SKM-1 (cell line): ENCODE results near the gene APOL5.
"Not testable (repeated sequence)": the region's sequence is repeated elsewhere in the genome, so short reads cannot be mapped to it uniquely, and the experiment has no call there.

Source experiments
- DNase-seq: peaks from one replicate; lab custom pipeline; 2025; ENCODE audit not compliant: unreplicated experiment; lab: John Stamatoyannopoulos, UW

APOL5 gene

DNA sequence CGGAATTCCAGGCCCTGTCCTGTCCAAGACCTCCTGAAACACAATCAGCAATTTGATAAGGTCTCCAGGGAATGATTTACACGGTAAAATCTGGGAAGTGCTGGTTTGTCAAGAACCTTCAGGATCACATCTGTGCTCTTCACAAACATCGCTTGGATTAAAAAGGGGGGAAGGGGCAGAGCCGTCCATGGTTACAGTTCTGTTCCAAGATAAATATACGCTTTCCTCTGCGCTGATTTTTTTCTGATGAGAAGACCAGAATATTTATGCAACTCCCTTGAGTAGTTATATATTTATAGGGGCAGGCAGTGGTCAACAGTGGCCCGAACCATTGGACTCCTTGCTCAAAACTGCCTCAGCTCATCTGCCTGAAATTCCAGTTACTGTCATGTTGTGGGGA, 9.2 kb upstream of the APOL5 start:
- DNase-seq, result no peak

DNA sequence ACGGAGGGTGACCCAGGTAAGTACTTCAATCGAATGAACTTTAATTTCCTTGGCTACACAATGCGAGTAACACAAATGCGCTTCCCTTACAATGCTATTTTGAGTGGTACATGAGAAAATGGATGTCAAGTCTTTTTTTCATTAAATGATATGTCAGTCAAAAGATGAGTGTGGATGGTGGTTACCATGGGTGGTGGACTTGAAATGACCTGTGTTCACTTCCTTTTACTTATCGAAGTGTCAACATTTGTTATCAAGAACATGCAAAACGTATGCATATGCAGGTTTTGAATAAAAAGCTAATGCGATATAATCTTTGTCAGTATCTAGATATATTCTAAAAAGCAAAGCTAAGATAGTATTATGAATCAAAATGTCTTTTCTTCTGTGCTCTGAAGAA, 8.8 kb upstream of the APOL5 start:
- DNase-seq, result no peak

DNA sequence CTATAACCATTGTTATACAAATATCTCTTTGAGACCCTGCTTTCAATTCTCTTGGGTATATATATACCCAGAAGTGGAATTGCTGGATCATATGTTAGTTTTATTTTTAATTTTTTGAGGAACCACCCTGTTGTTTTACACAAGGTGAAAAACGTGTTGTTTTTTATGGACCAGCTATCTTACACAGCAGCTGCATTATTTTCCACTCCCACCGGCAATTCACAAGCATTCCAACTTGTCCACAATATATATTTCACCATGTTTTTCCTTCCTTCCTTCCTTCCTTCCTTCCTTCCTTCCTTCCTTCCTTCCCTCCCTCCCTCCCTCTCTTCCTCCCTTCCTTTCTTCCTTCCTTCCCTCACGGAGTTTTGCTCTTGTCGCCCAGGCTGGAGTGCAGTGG, 6.3 kb upstream of the APOL5 start:
- no peak for DNase-seq

DNA sequence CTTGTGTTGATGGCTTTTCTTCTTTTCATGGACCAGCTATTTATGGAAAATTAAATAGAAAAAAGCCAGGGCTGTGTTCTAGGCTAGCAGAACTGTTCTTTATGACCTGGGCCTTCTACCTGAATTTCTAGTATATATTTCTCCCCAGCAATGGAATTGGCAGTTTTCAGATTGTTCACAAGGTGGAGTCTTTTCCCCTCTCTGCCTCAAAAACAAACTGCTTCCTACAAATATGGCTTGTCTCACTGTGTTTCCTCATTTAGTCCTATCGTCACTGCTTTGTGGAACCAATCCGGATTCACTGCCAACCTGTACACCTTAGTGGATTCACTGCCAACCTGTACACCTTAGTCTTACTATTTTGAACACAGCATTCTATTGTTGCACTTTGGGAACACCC, 5.0 kb upstream of the APOL5 start:
- no peak for DNase-seq

DNA sequence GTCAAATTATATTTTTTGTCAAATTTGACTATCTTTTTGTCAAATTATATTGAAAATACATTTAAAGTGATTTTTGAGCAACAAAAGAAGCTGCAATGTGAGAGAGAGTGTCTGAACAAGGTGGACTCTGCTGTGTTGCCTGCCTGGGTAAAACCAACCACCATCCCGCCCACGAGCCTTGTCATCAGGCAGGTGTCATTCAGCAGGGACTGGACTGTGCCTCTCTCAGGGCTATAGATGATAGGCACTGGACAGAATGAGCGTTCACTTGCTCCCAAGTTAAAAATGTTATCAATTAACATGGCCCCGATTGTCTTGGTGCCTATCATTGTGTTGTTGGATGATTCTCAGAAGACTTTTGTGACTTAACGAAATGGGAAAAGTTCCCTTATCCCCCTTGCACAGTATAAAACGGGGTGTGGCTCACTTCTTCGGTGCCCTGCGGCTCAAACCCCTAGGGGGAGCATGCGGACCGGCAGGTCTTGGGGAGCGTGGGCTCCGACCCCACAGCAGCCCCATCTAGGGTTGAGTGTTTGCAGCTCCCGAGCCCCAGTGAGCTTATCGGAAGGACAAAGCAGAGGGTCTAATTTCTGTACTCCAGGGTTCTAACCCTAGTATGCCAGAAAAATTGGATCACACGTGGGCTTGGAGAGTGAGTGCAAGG, 1.7 kb downstream of the APOL5 start:
- DNase-seq, result no peak

DNA sequence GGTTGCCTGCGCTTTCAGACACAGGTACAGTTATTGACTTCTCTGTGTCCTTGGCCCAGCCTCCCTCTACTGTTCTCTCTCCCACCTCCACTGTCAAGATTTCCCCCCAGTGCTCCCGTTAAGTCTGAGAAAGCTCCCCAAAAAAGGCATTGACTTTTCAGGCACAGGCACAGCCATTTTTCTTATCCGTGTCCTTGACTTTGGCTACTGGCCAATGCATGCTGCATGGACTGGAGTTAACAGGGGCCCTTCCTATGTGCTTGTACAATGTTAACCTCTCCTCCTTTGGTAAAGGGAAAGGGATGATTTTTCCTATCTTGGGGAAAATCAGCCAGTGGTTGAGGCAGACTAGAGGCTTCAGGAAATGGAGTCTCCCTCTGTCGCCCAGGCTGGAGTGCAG, 4.3 kb downstream of the APOL5 start:
- DNase-seq, result no peak

DNA sequence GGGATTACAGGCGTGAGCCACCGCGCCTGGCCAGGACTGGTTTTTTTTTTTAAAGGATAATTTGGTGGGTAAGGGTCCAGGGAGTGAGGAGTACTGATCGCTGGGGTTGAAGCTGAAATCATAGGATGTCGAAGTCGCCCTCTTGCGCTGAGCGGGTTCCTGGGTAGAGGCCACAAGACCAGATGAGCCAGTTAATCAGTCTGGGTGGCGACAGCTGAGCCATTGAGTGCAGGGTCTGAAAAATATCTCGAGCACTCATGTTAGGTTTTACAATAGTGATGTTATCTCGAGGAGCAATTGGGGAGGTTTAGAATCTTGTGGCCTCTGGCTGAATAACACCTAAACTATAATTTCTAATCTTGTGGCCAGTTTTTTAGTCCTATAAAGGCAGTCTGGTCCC, 7.8 kb downstream of the APOL5 start:
- no peak for DNase-seq

DNA sequence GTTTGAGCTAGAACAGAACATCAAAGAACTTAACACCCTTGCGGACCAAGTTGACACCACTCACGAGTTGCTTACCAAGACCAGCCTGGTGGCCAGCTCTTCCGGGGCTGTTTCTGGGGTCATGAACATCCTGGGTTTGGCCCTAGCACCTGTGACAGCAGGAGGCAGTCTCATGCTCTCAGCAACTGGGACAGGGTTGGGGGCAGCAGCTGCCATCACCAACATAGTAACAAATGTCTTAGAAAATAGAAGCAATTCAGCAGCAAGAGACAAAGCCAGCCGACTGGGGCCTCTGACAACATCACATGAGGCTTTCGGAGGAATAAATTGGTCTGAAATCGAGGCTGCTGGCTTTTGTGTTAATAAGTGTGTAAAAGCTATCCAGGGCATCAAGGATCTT, 8.7 kb downstream of the APOL5 start:
- DNase-seq, result no peak

DNA sequence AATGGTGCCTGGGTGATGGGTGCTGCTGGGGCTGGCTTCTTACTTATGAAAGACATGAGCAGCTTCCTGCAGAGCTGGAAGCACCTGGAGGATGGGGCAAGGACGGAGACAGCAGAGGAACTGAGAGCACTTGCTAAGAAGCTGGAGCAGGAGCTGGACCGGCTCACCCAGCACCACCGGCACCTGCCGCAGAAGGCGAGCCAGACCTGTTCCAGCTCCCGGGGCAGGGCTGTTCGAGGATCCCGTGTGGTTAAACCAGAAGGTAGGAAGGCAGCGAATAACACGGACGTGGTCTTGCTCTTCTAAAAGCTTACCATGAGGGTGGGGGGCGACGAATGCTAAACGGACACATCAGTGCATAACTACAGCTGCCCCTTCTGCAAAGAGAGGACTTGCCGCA, 9.3 kb downstream of the APOL5 start:
- no peak for DNase-seq

DNA sequence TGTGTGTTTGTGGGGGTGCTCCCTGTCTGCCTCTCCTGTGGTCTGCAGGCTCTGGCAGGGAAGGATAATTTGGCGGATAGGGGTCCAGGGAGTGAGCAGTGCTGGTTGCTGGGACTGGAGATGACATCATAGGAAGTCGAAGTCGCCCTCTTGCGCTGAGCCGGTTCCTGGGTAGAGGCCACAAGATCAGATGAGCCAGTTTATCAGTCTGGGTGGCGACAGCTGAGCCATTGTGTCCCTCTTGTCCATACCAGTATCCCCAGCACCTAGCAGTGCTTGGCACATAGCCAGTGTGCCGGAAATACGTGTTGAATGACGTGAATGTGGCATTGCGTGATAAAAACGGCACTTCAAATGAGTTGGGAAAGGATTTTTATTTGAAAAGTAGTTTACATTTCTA, 9.8 kb downstream of the APOL5 start:
- no peak for DNase-seq

DNA sequence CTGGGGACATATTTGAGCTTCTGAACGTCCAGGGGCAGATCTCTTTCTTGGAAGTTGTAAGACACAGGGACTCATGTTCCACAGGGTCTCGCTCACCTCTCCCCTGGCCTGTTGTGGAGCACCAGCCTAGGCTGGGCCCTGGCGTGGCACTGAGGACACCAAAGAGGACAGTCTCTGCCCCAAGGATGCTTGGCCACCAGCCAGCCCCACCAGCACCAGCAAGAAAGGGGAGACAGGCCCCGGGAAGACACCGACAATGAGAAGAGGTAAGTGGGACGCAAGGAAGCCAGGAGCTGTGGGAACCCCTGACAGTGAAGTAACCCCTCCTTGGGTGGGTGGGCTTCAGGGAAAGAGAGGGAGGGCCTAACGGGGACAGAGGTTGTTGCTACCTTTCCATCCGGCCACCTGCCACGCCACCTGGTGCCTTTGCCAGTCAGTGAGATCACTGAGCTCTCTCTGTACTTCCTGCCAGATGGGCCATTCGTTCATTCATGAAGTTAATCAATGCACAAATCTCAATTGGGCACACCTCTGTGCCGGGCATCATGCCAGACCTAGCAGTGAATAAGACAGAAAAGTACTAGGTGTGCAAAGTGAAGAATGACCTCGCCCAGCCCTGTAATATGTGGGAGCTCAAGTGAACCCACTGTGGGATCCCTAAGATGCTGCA, 11.1 kb downstream of the APOL5 start:
- no peak for DNase-seq

DNA sequence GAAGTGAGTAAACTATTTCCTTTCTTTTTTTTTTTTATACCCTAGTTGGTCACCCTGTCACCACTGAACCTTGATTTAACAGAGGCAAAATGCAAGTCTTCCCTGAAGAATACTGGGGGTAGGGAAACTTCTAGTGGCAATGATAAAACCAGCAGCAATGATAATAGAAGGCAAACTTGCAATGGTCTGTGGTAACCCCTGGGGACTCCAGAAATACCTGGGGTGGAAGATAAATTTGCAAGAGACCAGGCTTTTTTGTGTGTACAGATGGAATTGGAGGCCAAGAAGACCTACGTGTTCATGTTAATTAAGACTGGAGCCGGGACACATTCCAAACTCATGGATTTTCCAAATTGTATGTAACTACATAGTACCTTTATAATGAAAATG, 11.6 kb downstream of the APOL5 start:
- no peak for DNase-seq

DNA sequence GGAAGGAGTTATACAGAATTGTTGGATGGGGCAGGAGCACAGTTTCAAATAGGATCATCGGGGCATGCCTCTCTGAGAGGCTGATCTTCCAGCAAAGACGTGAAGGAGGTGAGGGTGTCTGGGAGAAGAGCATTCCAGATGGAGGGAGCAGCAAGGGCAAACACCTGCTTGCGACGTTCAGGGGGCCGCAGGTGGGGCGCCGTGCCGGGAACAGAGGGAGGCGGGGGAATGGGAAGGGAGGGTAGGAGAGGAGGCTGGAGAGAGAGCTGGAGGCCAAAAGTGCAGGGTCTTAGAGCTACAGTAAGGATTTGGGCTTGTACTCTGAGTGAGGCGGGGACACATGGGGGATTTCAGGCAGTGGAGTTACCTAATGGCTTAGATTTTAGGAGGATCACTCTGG, 13.6 kb downstream of the APOL5 start:
- no peak for DNase-seq

DNA sequence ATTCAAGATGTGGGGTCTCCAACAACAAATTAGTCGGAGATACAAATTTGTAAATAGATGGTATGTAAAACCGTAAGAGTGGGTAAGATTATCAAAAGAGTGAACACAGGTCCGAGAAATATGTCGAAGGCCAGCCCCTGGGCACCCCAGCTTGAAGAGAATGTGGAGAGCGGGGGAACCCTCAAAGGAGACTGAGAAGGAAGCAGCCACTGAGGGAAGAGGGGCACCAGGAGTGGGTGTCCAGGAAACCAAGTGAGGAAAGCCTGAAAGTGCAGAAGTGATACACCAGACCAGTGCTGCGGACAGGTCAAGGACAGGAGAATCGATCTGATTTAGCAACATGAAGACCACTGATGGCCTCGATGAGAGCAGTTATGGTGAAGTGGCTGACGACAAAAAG, 14.4 kb downstream of the APOL5 start:
- DNase-seq, result no peak

DNA sequence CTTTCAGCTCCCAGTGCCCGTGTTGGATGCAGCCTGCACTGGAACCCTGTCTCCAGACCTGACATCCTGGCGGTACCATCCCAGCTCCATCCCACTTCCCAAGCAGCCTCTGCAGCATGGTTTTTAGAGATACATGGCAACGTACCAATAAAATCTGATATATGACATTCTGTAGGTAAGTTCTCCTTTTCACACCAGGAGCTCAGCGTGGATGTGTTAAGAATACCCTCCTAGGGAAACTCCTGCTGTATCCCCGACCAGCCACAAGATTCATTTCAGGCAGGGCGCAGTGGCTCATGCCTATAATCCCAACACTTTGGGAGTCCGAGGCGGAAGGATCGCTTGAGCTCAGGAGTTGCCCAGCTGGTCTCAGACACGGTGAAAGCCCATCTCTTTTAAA, 15.4 kb downstream of the APOL5 start:
- DNase-seq, result no peak

DNA sequence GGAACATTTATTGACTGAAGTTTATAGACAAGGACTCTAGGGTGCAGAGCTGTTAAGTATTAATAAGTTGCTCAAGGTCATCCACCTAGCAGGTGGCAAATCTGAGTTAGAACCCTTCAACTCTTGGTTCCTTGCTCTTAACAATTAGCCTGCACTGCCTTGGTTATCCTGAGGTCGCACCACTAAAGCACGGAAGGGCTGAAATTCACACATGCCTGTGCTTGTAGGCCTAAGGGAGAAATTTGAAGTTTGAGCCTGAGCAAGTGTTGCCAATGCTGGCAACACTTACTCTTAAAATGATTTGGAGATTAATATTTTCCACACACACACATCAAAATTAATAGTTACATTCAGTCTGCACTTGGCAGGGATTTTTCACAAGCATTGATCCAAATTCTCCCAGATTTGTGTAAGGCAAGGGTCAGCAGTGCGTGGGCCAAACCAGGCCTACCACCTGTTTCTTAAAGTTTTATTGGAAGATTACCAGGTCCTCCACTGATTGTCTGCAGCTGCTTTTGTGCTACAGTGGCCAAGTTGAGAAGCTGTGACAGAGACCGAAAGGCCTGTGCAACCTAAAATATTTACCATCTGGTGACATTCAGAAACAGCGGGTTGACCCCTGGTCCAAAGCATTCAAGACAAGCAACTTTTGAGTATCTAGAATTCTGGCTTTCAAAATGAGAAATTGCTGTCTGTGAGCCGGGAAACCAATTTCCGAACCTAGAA, 16.3 kb downstream of the APOL5 start:
- no peak for DNase-seq

DNA sequence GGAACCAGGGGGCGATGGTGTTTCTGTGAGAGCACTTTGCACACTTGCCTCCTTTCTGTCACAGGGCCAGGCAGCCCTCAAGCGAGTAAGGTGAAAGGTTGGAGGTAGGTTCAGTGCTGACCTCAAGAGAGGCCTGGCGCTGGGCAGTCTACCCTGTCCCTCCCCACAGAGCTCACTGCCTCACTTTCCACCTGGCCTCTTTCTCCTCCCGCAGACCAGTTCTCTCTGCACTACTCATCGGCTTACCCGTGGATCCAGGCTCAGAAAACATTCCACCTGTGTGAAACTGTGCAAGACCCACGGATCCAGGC, 16.8 kb downstream of the APOL5 start:
- no peak for DNase-seq

DNA sequence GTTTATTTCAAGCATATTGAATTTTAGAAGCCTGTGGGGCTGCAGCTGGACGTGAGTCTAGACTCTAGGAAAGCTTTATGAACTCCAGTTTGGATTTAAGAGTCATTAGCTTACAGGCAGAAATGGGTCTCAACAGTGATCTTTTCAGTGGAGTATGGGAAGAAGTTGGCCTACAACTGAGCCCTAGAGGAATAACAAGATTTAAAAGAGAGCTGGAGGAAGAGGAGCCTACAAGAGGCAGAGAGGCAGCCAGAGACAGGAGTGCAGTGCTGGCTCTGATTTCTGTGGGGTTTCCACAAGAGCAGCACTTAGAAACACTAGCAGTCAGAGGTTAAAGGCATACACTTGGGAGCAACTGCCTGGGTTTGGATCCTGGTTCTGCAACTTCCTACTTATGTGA, 17.9 kb downstream of the APOL5 start:
- no peak for DNase-seq

DNA sequence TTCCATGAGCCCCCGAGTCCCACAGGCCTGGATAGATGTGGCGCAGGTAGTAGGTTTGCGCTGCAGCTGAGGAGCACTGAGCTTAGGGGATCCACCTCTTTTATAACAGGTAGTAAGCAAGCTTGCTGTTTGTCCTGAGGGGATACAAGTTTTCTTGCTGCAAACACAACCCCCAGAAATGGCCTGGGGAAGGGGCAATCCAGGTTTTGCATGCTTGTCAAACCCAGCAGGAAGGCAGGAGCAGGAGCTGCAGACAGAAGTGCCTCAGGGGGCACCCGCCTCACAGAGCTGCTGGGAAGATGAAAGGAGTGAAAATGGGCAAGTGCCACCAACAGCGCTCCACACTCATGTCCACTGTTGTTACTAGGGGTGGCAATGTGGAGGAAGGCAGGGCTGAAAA, 18.5 kb downstream of the APOL5 start:
- no peak for DNase-seq

DNA sequence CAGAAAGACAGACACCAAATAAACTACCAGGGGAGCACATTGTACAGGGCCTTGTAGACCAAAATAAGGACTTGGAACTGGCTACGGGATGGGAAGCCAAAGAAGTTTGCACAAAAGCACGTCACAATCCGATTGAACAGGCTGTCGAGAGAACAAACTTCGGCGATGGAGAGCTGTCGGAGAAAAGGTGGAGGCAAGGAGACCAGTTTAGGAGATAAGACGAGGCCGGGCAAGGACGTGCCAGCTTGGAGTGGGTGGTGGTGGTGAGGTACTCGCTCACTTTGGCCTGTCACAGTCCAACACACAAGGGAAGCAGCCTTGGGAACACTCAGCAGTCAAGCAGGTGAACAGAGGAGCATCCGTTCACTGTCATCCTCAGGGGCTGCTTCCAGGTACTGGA, 19.0 kb downstream of the APOL5 start:
- DNase-seq, result no peak

DNA sequence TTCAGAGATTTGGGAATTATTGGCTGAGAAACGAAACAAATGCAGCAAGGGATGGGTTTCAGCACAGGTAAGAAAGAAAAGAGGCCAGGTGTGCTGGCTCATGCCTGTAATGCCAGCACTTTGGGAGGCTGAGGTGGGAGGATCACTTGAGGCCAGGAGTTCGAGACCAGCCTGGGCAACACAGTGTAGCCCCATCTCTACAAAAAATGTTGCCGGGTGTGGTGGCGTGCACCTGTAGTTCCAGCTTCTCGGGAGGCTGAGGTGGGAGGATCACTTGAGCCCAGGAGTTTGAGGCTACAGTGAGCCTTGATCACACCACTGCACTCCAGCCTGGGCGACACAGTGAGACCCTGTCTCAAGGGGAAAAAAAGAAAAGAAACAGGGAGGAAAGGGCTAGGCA, 20.2 kb downstream of the APOL5 start:
- DNase-seq, result not testable (repeated sequence)

DNA sequence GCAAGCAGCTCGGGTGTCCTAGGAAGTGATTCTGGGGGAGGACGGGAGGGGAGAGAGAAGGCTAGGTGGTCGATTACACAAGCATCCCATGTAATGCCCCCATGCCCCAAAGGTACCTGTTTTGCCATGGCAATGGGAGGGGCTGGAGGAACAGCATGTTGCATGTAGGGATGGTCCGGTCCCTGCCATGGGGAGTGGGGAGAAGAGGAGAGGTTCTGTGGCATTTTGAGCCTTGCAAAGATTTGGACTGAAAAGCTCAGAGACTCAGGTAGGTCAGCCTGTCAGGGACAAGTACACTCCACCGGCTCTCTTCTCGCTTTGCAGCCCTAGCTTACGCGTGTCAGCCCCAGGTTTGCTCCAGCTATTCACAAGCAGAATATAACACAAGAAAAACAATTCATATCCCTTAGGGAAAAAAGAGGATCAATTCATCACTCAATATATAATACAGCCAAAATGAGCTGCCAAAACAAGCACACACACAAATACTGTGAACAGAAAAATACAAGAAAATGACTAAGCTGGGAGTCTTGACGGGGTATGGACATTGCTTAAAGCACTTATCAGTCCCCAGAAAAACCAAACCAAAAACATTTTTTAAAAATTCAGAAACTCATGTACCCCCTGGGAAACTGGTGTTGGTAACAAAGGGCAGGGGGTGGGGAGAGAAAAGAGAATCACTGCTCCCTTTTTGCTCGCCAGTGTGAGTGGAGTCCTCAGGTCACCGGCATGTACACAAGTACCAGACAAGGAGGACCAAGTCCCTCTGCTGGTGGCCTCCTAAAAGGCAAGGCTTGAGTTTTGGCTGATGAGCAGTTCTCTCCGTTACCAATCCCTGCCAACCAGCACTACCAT, 21.6 kb downstream of the APOL5 start:
- no peak for DNase-seq
